Panc1 (cell line): ENCODE results near the gene UBE2U. TPM values are rescaled to one million over a fixed set of nuclear protein-coding genes. Genes with fewer than 3 reads are reported as not detected.

Source experiments
- ATAC-seq: fragments of 200-7000 bp; cut with Tn5 transposase; 2 replicates; pipeline ENCODE4 v1.9.1; 2020; ENCODE audit warnings: mild to moderate bottlenecking, moderate library complexity
- BruUV-seq: library from RNA; stranded (reverse); fragments of 400-500 nt; replicated peaks from 2 replicates; lab custom pipeline; 2021; lab: Mats Ljungman, UMichigan
- CTCF ChIA-PET: fragments of 300-600 bp; sonication (Branson Sonifier 250); formaldehyde crosslinking; loops from one replicate; lab custom pipeline; 2022; ENCODE audit warnings: antibody characterized with exemption; lab: Charles Lee
- POLR2A ChIA-PET: fragments of 300-600 bp; sonication (Branson Sonifier 250); formaldehyde crosslinking; loops from one replicate; lab custom pipeline; 2022; ENCODE audit warnings: antibody characterized with exemption; lab: Charles Lee
- DNase-seq: peaks from one replicate; pipeline ENCODE4 v3.0.0-alpha.2; 2010; ENCODE audit warnings: low read depth, low spot score
- H3K27ac ChIP-seq: 2 replicates; pipeline ENCODE4 v1.5.1; 2011; ENCODE audit warnings: mild to moderate bottlenecking, low read length, inconsistent platforms
- H3K27me3 ChIP-seq: fragments of 200-500 bp; sonication (Bioruptor generic); 2 replicates; pipeline ENCODE4 v1.6.0; 2014; ENCODE audit warnings: low read length, inconsistent platforms; ENCODE audit not compliant: control insufficient read depth, insufficient read depth
- H3K36me3 ChIP-seq: fragments of 200-500 bp; sonication (Bioruptor generic); 2 replicates; pipeline ENCODE4 v1.5.1; 2014; ENCODE audit warnings: inconsistent platforms, mild to moderate bottlenecking, low read length, moderate library complexity; ENCODE audit not compliant: control insufficient read depth, insufficient read depth
- H3K4me1 ChIP-seq: 2 replicates; pipeline ENCODE4 v1.5.1; 2011; ENCODE audit warnings: inconsistent platforms, mild to moderate bottlenecking, low read length, moderate library complexity; ENCODE audit not compliant: control insufficient read depth, insufficient read depth
- H3K4me3 ChIP-seq, 2 experiments: 2 replicates each; pipeline ENCODE4 v1.5.1; 2011 to 2012; ENCODE audit warnings: low read depth in 2 of 2, low read length in 2 of 2, mild to moderate bottlenecking in 2 of 2, inconsistent platforms in 1 of 2, moderate library complexity in 1 of 2
- H3K9me3 ChIP-seq: fragments of 200-500 bp; sonication (Bioruptor generic); 2 replicates; pipeline ENCODE4 v1.5.1; 2014; ENCODE audit warnings: low read depth, mild to moderate bottlenecking, inconsistent platforms, low read length, moderate library complexity; ENCODE audit not compliant: control insufficient read depth, insufficient read depth
- CTCF ChIP-seq: fragments of 450-650 bp; IDR thresholded peaks from 2 replicates; pipeline ENCODE4 v1.5.1; 2017; ENCODE audit warnings: mild to moderate bottlenecking
- POLR2AphosphoS5 ChIP-seq: IDR thresholded peaks from 2 replicates; pipeline ENCODE4 v1.6.1; 2012; ENCODE audit warnings: mild to moderate bottlenecking, low read depth, low read length, moderate library complexity
- REST ChIP-seq, 2 experiments: IDR thresholded peaks; 2 replicates each; pipeline ENCODE4 v1.6.1; 2011 to 2012; ENCODE audit warnings: low read depth in 2 of 2, control low read depth in 1 of 2, low read length in 1 of 2, mild to moderate bottlenecking in 1 of 2, moderate library complexity in 1 of 2; ENCODE audit not compliant: insufficient read depth in 1 of 2
- SIN3A ChIP-seq: IDR thresholded peaks from 2 replicates; pipeline ENCODE4 v1.6.1; 2012; ENCODE audit warnings: low read depth, mild to moderate bottlenecking, low read length, moderate library complexity, borderline replicate concordance; ENCODE audit not compliant: insufficient read depth
- TCF7L2 ChIP-seq: IDR thresholded peaks from 2 replicates; pipeline ENCODE4 v1.6.1; 2011; ENCODE audit warnings: mild to moderate bottlenecking, low read depth, low read length, inconsistent platforms
- in situ Hi-C: cut with HindIII; loops from 2 replicates; pipeline ENCODE4 v1.10.0; 2016; ENCODE audit warnings: low sequenced_read_pairs, low pct_unique_long_range_greater_than_20kb
- intact Hi-C: fragments of 100-400 bp; cut with micrococcal nuclease; formaldehyde crosslinking; loops from one replicate; pipeline ENCODE4 v1.10.0; 2022; ENCODE audit not compliant: unreplicated experiment
- total RNA-seq: library from RNA; stranded (reverse); gene quantifications from one replicate; pipeline ENCODE4 v1.2.1, GENCODE V29; 2021; ENCODE audit not compliant: unreplicated experiment

Gene UBE2U
- total RNA-seq, 1 experiment from 2014 or later: not detected

GRCh38 chr1:64229307-64229706, 25.9 kb downstream of the UBE2U start:
- H3K4me3 ChIP-seq: no peak overlapping the region
- intact Hi-C loops (no loop called here), in situ Hi-C loops (loop anchor here (25.0 kb wide), 1 partner anchor 542 kb away; no protein-coding TSS in a partner anchor)
- no peak for TF ChIP-seq CTCF
- TF ChIP-seq TCF7L2: no peak
- TF ChIP-seq POLR2AphosphoS5: no peak
- TF ChIP-seq REST (IDR thresholded peaks at IDR 0.05; ENCODE audit: insufficient read depth in 1 of 2, low read depth in 2 of 2, low read length in 1 of 2): no peak
- no peak for TF ChIP-seq SIN3A
- ATAC-seq: no peak
- BruUV-seq: no TSS peak
- no peak for DNase-seq
- ChIA-PET CTCF (interaction anchor here (0.7 kb wide), 1 partner anchor 455 kb away, joined by 6 read pairs; the partner anchor contains the start of gene ROR1), POLR2A (no interaction called here)
- H3K27ac ChIP-seq: no peak overlapping the region
- H3K27me3 ChIP-seq: no peaks in the 10 kb centered on the region
- H3K36me3 ChIP-seq: no peaks in the 10 kb centered on the region
- H3K9me3 ChIP-seq: no peaks in the 10 kb centered on the region
- H3K4me1 ChIP-seq: no peaks in the 10 kb centered on the region; the same call in 1 of the 2 replicates

GRCh38 chr1:64231153-64231552, 27.7 kb downstream of the UBE2U start:
- Histone ChIP-seq H3K27me3 (no peaks in the 10 kb centered on the region), H3K36me3 (no peaks in the 10 kb centered on the region), H3K27ac (no peak overlapping the region), H3K4me3 (no peak overlapping the region), H3K4me1 (no peaks in the 10 kb centered on the region; the same call in 1 of the 2 replicates), H3K9me3 (no peaks in the 10 kb centered on the region)
- DNase-seq (no peak), ATAC-seq (peak; percentile 56; the same call in 1 of the 2 replicates)
- no TSS peak for BruUV-seq
- TF ChIP-seq POLR2AphosphoS5 (no peak), REST (IDR thresholded peaks at IDR 0.05; ENCODE audit: insufficient read depth in 1 of 2, low read depth in 2 of 2, low read length in 1 of 2) (no peak), CTCF (no peak), TCF7L2 (no peak), SIN3A (no peak)
- in situ Hi-C loops (loop anchor here (25.0 kb wide), 1 partner anchor 544 kb away; no protein-coding TSS in a partner anchor), intact Hi-C loops (no loop called here)
- POLR2A ChIA-PET: no interaction called here
- CTCF ChIA-PET: no interaction called here
